ENCODE results near the gene SFR1.

SFR1 gene

GRCh38 chr10:104104418-104104817 lies 17.6 kb upstream of the SFR1 start:
- Histone ChIP-seq H3K4me2 (ENCODE audit: low read length) (no peak overlapping the region), H3K9me3 (ENCODE audit: low read length) (no peaks in the 10 kb centered on the region), H3K9ac (ENCODE audit: low read length) (no peak overlapping the region), H3F3A (ENCODE audit: insufficient read depth, low read length) (no peaks in the 10 kb centered on the region), H3K4me3 (ENCODE audit: low read depth, low read length, poor library complexity, severe bottlenecking) (no peak overlapping the region), H3K27me3 (ENCODE audit: insufficient read depth, low read length) (no peaks in the 10 kb centered on the region), H3K9me2 (ENCODE audit: low read depth, low read length) (no peaks in the 10 kb centered on the region), H3K4me1 (ENCODE audit: insufficient read depth, low read length, severe bottlenecking) (no peaks in the 10 kb centered on the region), H2AFZ (ENCODE audit: low read length) (no peak overlapping the region), H3K36me3 (ENCODE audit: insufficient read depth, low read length) (no peaks in the 10 kb centered on the region), H3K79me2 (ENCODE audit: insufficient read depth, low read length) (no peaks in the 10 kb centered on the region), H3K27ac (ENCODE audit: low read depth, low read length, poor library complexity, severe bottlenecking) (no peak overlapping the region), H4K20me1 (ENCODE audit: insufficient read depth, low read length) (no peaks in the 10 kb centered on the region)
- TF ChIP-seq CTCF (IDR thresholded peaks at IDR 0.05; ENCODE audit: low read length): no peak
- TF ChIP-seq EZH2 (IDR thresholded peaks at IDR 0.05; ENCODE audit: borderline replicate concordance, low read length): no peak

- no peaks in the 10 kb centered on the region for H3K79me2 ChIP-seq (ENCODE audit: insufficient read depth, low read length)
- no peak overlapping the region for H2AFZ ChIP-seq (ENCODE audit: low read length)
- H3K4me1 ChIP-seq (ENCODE audit: insufficient read depth, low read length, severe bottlenecking): no peaks in the 10 kb centered on the region
- H3K27me3 ChIP-seq (ENCODE audit: insufficient read depth, low read length): no peaks in the 10 kb centered on the region
- no peaks in the 10 kb centered on the region for H3K9me2 ChIP-seq (ENCODE audit: low read depth, low read length)
- H3K9me3 ChIP-seq (ENCODE audit: low read length): no peaks in the 10 kb centered on the region
- no peak overlapping the region for H3K4me2 ChIP-seq (ENCODE audit: low read length)
- no peaks in the 10 kb centered on the region for H3K36me3 ChIP-seq (ENCODE audit: insufficient read depth, low read length)
- H3F3A ChIP-seq (ENCODE audit: insufficient read depth, low read length): no peaks in the 10 kb centered on the region
- H4K20me1 ChIP-seq (ENCODE audit: insufficient read depth, low read length): no peaks in the 10 kb centered on the region
- H3K27ac ChIP-seq (ENCODE audit: low read depth, low read length, poor library complexity, severe bottlenecking): no peak overlapping the region
- TF ChIP-seq CTCF (IDR thresholded peaks at IDR 0.05; ENCODE audit: low read length) (no peak), EZH2 (IDR thresholded peaks at IDR 0.05; ENCODE audit: borderline replicate concordance, low read length) (no peak)
- no peak overlapping the region for H3K9ac ChIP-seq (ENCODE audit: low read length)
- no peak overlapping the region for H3K4me3 ChIP-seq (ENCODE audit: low read depth, low read length, poor library complexity, severe bottlenecking)
These were observed 17.0 kb upstream of the SFR1 start for GRCh38 chr10:104104926-104105325.

GRCh38 chr10:104109908-104110662 lies 11.9 kb upstream of the SFR1 start:
- H3K27me3 ChIP-seq (ENCODE audit: insufficient read depth, low read length): no peaks in the 10 kb centered on the region
- no peaks in the 10 kb centered on the region for H4K20me1 ChIP-seq (ENCODE audit: insufficient read depth, low read length)
- no peaks in the 10 kb centered on the region for H3K9me3 ChIP-seq (ENCODE audit: low read length)
- no peak overlapping the region for H3K9ac ChIP-seq (ENCODE audit: low read length)
- H3K36me3 ChIP-seq (ENCODE audit: insufficient read depth, low read length): no peaks in the 10 kb centered on the region
- H2AFZ ChIP-seq (ENCODE audit: low read length): no peak overlapping the region
- no peak overlapping the region for H3K4me2 ChIP-seq (ENCODE audit: low read length)
- H3F3A ChIP-seq (ENCODE audit: insufficient read depth, low read length): no peaks in the 10 kb centered on the region
- no peaks in the 10 kb centered on the region for H3K79me2 ChIP-seq (ENCODE audit: insufficient read depth, low read length)
- no peak overlapping the region for H3K4me3 ChIP-seq (ENCODE audit: low read depth, low read length, poor library complexity, severe bottlenecking)
- H3K9me2 ChIP-seq (ENCODE audit: low read depth, low read length): no peaks in the 10 kb centered on the region
- H3K4me1 ChIP-seq (ENCODE audit: insufficient read depth, low read length, severe bottlenecking): no peaks in the 10 kb centered on the region
- TF ChIP-seq CTCF (IDR thresholded peaks at IDR 0.05; ENCODE audit: low read length) (no peak), EZH2 (IDR thresholded peaks at IDR 0.05; ENCODE audit: borderline replicate concordance, low read length) (no peak)
- no peak overlapping the region for H3K27ac ChIP-seq (ENCODE audit: low read depth, low read length, poor library complexity, severe bottlenecking)
